PC-3 (cell line): ENCODE data around the gene PLCL1. TPM values are rescaled to one million over a fixed set of nuclear protein-coding genes. Genes with fewer than 3 reads are reported as not detected.
A peak's percentile ranks its signal among the peaks of the same experiment; 100 is the strongest.

ENCODE experiments used
- ATAC-seq: fragments of 200-7000 bp; cut with Tn5 transposase; 2 replicates; pipeline ENCODE4 v1.9.1; 2020; ENCODE audit warnings: mild to moderate bottlenecking, moderate library complexity
- Bru-seq: library from RNA; stranded (reverse); fragments of 400-500 nt; gene quantifications from one replicate; lab custom pipeline; 2021; lab: Mats Ljungman, UMichigan
- BruChase-seq, 2 experiments: library from RNA; stranded (reverse); fragments of 400-500 nt; gene quantifications; one replicate each; lab custom pipeline; 2021; lab: Mats Ljungman, UMichigan
- BruUV-seq: library from RNA; stranded (reverse); fragments of 400-500 nt; replicated peaks from 2 replicates; lab custom pipeline; 2021; lab: Mats Ljungman, UMichigan
- CTCF ChIA-PET: fragments of 300-600 bp; sonication (Branson Sonifier 250); formaldehyde crosslinking; loops from one replicate; lab custom pipeline; 2022; ENCODE audit warnings: antibody characterized with exemption; lab: Charles Lee
- POLR2A ChIA-PET: fragments of 300-600 bp; sonication (Branson Sonifier 250); formaldehyde crosslinking; loops from one replicate; lab custom pipeline; 2022; ENCODE audit warnings: antibody characterized with exemption; ENCODE audit not compliant: unreplicated experiment; lab: Charles Lee
- DNase-seq: peaks from one replicate; pipeline ENCODE4 v3.0.0-alpha.2; 2015
- H2AFZ ChIP-seq: fragments of 300-600 bp; sonication (generic); 2 replicates; pipeline ENCODE4 v1.6.0; 2016; ENCODE audit warnings: antibody characterized with exemption, low read length
- H3F3A ChIP-seq: fragments of 300-600 bp; sonication (generic); one replicate; pipeline ENCODE4 v1.6.0; 2017; ENCODE audit warnings: antibody characterized with exemption, low read length, control low read depth, mild to moderate bottlenecking; ENCODE audit not compliant: unreplicated experiment
- H3K27ac ChIP-seq: fragments of 300-600 bp; sonication (generic); 2 replicates; pipeline ENCODE4 v1.5.1; 2016; ENCODE audit warnings: mild to moderate bottlenecking, low read length
- H3K27me3 ChIP-seq: fragments of 300-600 bp; sonication (generic); 2 replicates; pipeline ENCODE4 v1.6.1; 2016; ENCODE audit warnings: low read length, mixed read lengths
- H3K36me3 ChIP-seq: fragments of 300-600 bp; sonication (generic); 2 replicates; pipeline ENCODE4 v1.6.1; 2016; ENCODE audit warnings: low read depth, mixed run types, low read length, mixed read lengths
- H3K4me1 ChIP-seq: fragments of 300-600 bp; sonication (generic); 2 replicates; pipeline ENCODE4 v1.5.1; 2016; ENCODE audit warnings: low read length; ENCODE audit not compliant: insufficient read depth
- H3K4me2 ChIP-seq: fragments of 300-600 bp; sonication (generic); 2 replicates; pipeline ENCODE4 v1.6.0; 2016; ENCODE audit warnings: low read length
- H3K4me3 ChIP-seq: fragments of 300-600 bp; sonication (generic); 2 replicates; pipeline ENCODE4 v1.5.1; 2016; ENCODE audit warnings: mild to moderate bottlenecking, low read length, mixed read lengths
- H3K79me2 ChIP-seq: fragments of 300-600 bp; sonication (generic); 2 replicates; pipeline ENCODE4 v1.6.1; 2017; ENCODE audit warnings: low read length, mixed read lengths
- H3K9ac ChIP-seq: fragments of 300-600 bp; sonication (generic); 2 replicates; pipeline ENCODE4 v1.6.0; 2016; ENCODE audit warnings: mild to moderate bottlenecking, low read length
- H3K9me2 ChIP-seq: fragments of 300-600 bp; sonication (generic); replicated peaks from 2 replicates; pipeline ENCODE4 v1.6.1; 2016; ENCODE audit warnings: mixed run types, low read length, mixed read lengths
- H3K9me3 ChIP-seq: fragments of 300-600 bp; sonication (generic); 2 replicates; pipeline ENCODE4 v1.6.1; 2016; ENCODE audit warnings: low read length, mixed read lengths
- H4K20me1 ChIP-seq: fragments of 300-600 bp; sonication (generic); 2 replicates; pipeline ENCODE4 v1.6.1; 2016; ENCODE audit warnings: low read length, mixed read lengths
- CTCF ChIP-seq: fragments of 300-600 bp; sonication (generic); conservative IDR thresholded peaks from 2 replicates; pipeline ENCODE4 v1.5.1; 2017; ENCODE audit warnings: antibody characterized with exemption, low read depth, mild to moderate bottlenecking, low read length
- EZH2 ChIP-seq: fragments of 300-600 bp; sonication (generic); IDR thresholded peaks from one replicate; pipeline ENCODE4 v1.6.1; 2017; ENCODE audit warnings: antibody characterized with exemption, mild to moderate bottlenecking, low read length; ENCODE audit not compliant: unreplicated experiment
- EZH2phosphoT487 ChIP-seq: fragments of 300-600 bp; sonication (generic); IDR thresholded peaks from 2 replicates; pipeline ENCODE4 v1.6.1; 2018; ENCODE audit warnings: mild to moderate bottlenecking, antibody characterized with exemption, low read length, borderline replicate concordance
- intact Hi-C: fragments of 100-400 bp; cut with micrococcal nuclease; formaldehyde crosslinking; loops from 2 replicates; pipeline ENCODE4 v1.9.0; 2023
- long read RNA-seq: library from polyadenylated mRNA; unstranded; transcript quantifications from one replicate; pipeline ENCODE4 v2.0.0, GENCODE V29; 2021; ENCODE audit not compliant: unreplicated experiment
- total RNA-seq: library from RNA; depleted of rRNA; stranded (reverse); fragments of >200 nt; gene quantifications from 2 replicates; pipeline ENCODE4 v1.2.3, GENCODE V29; 2014; rRNA removed

PLCL1 gene
- total RNA-seq = not detected in 2 replicates
- percentile 21 among the genes with signal in this experiment for Bru-seq, nascent RNA
- BruChase-seq, experiment 1, labeled RNA remaining after a 6-hour chase = percentile 31 among the genes with signal in this experiment
- percentile 38 among the genes with signal in this experiment for BruChase-seq, experiment 2, labeled RNA remaining after a 2-hour chase
- long read RNA-seq = 0 reads

DNA sequence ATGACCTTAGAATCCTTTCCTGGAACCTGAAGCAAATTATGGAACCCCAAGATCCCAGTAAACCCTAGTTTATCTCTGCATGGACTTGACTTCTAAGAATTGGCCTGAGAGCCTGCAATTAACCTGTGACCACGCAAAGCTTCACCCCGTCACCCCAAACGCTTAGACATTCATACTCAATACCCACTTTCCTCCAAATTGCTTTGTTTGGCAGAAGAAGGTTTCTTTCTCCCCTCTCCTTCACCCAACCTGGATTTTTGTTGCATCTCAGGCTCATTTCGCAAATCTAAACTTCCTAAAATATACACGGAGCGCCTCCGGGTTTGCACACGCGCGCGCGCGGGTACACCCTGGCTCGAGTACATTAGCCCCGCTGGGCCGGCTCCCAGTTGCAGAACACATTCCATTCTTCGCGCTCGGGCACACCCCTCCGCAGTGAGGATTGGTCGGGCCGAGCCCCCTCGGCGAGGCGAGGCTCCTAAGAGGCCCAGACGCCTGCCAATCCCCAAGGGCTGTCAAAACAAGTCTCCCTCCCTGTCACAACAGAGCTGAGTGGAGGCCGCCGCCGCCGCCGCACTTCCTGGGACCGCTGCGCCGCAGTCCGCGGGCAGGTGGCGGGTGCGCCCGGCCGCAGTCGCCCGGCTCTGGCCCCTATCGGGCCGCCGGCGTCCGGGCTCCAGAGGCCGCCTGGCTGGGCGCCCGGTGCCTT, at the start of gene PLCL1:
Gene PLCL1, plus strand, starts transcription at position 545 of the 709 bp plus-strand sequence.
- no peaks in the 10 kb centered on the region for H3K9me2 ChIP-seq
- H3F3A ChIP-seq = no peaks in the 10 kb centered on the region
- BruUV-seq = no TSS peak
- peak; percentile 100 for ATAC-seq
- peak; percentile 91 for DNase-seq
- H4K20me1 ChIP-seq = no peaks in the 10 kb centered on the region
- no peak within 1 kb of the TSS for H3K27ac ChIP-seq
- ChIA-PET CTCF (interaction anchor here (0.6 kb wide), 1 partner anchor 9 kb away, joined by 3 read pairs; no protein-coding TSS in a partner anchor), POLR2A (interaction anchor here (0.6 kb wide), 1 partner anchor 288 kb away, joined by 3 read pairs; no protein-coding TSS in a partner anchor)
- TF ChIP-seq EZH2phosphoT487 (no peak), CTCF (no peak), EZH2 (no peak)
- H2AFZ ChIP-seq = peak within 1 kb of the TSS; percentile 87
- no peaks in the 10 kb centered on the region for H3K36me3 ChIP-seq
- H3K4me2 ChIP-seq = peak within 1 kb of the TSS; percentile 98
- peaks cover 71% of the 10 kb centered on the region for H3K27me3 ChIP-seq
- H3K9ac ChIP-seq = no peak within 1 kb of the TSS
- H3K79me2 ChIP-seq = no peaks in the 10 kb centered on the region
- intact Hi-C loops = no loop called here
- peaks cover 9% of the 10 kb centered on the region; the same call in 1 of the 2 replicates for H3K4me1 ChIP-seq
- H3K9me3 ChIP-seq = no peaks in the 10 kb centered on the region
- peak within 1 kb of the TSS; percentile 70 for H3K4me3 ChIP-seq

DNA sequence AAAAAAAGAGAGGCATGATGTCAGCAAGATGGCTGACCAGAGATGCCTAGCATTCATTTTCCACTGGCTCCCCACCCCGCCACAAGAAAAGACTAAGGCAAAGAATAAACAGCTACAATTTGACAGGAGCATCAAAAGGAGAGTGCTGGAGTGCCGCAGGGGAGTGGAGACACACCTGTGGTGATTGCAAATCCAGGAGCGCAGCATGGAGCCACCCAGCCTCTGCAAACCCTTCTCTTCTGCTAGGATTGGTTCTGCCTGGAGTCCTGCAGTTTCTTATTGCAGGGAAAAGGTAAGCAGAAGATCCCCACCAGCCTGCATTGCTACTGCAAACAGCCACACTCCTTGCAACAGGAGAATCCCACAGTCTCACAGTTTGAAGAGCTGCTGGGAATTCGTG, 45.4 kb upstream of the PLCL1 start:
- Histone ChIP-seq H3K4me3 (no peak overlapping the region), H3K4me1 (no peaks in the 10 kb centered on the region), H3K27me3 (no peaks in the 10 kb centered on the region), H3K9me3 (no peaks in the 10 kb centered on the region), H3K9ac (no peak overlapping the region), H3K79me2 (no peaks in the 10 kb centered on the region), H4K20me1 (no peaks in the 10 kb centered on the region), H2AFZ (no peak overlapping the region), H3K27ac (no peak overlapping the region), H3K9me2 (no peaks in the 10 kb centered on the region), H3K4me2 (no peak overlapping the region), H3F3A (no peaks in the 10 kb centered on the region), H3K36me3 (no peaks in the 10 kb centered on the region)
- no peak for ATAC-seq
- no peak for DNase-seq
- ChIA-PET POLR2A (interaction anchor here (0.6 kb wide), 1 partner anchor 221 kb away, joined by 21 read pairs; no protein-coding TSS in a partner anchor), CTCF (no interaction called here)
- no TSS peak for BruUV-seq
- no peak for TF ChIP-seq EZH2phosphoT487
- no peak for TF ChIP-seq CTCF
- TF ChIP-seq EZH2 = no peak
- intact Hi-C loops = no loop called here
